Measurements from ENCODE around the gene KTN1.
A peak's percentile ranks its signal among the peaks of the same experiment; 100 is the strongest.

KTN1 gene

GRCh38 chr14:55715889-55716288, 135.9 kb downstream of the KTN1 start:
- no peak for DNase-seq (ENCODE audit: low spot score)

DNA sequence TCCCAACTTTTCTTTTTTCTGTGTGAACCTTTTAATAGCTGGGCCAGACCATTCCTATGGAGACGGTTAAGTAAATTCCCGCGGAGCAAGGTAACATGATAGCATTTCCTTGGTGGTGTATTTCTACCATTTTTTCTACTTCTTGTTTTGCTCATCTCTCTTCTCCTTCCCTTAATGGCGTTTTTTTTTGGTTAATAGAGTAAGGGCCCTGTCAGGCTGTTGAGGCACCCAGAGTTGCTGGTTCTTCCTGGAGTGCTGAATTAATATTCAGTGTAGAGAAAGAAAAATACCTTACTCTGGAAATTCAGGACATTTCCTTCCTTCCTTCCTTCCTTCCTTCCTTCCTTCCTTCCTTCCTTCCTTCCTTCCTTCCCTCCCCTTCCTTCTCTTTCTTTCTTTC, 137.6 kb downstream of the KTN1 start:
- DNase-seq (ENCODE audit: low spot score) = no peak

GRCh38 chr14:55718551-55718950, 138.5 kb downstream of the KTN1 start:
- DNase-seq (ENCODE audit: low spot score) = no peak

GRCh38 chr14:55720796-55721195, 140.8 kb downstream of the KTN1 start:
- DNase-seq (ENCODE audit: low spot score) = no peak

DNA sequence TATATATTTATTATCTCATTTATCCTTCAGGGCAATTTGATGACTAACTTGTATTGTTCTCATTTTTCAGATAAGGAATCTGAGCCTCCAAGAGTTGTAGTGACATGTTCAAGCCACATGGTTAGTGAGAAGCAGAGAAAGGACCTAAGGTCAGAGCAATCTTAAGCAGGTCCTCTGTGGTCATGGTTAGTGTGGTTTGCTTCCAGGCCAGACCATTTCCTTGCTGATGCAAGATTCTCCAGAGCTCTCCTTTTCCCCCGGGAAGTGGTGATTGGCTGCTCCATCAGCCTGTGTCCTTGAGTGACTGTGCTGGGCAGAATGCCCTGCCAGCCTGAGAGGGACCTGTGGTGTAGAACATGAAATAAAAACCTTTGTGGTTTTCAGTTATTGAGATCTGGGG, 141.3 kb downstream of the KTN1 start:
- no peak for DNase-seq (ENCODE audit: low spot score)

DNA sequence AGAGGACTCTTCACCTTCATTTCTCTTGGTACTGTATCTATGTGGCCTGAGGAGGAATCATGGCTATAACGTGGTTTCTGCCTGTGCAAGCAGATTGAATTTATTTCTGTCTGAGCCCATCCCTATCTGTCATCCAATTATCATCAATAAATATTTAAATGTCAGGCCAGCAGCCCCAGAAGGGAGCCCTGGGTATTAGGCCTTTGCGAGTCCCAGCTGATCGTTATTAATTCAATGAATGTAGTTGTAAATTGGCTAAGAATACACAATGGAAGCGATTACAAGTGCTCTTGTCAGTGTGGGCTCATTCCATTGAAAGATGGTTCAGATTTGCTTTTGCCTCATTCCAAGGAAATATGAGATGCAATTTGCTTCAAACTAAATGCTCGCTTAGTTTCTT, 142.0 kb downstream of the KTN1 start:
- DNase-seq (ENCODE audit: low spot score) = no peak

- DNase-seq (ENCODE audit: low spot score) = no peak
Observed at GRCh38 chr14:55724736-55725135, 144.7 kb downstream of the KTN1 start.

DNA sequence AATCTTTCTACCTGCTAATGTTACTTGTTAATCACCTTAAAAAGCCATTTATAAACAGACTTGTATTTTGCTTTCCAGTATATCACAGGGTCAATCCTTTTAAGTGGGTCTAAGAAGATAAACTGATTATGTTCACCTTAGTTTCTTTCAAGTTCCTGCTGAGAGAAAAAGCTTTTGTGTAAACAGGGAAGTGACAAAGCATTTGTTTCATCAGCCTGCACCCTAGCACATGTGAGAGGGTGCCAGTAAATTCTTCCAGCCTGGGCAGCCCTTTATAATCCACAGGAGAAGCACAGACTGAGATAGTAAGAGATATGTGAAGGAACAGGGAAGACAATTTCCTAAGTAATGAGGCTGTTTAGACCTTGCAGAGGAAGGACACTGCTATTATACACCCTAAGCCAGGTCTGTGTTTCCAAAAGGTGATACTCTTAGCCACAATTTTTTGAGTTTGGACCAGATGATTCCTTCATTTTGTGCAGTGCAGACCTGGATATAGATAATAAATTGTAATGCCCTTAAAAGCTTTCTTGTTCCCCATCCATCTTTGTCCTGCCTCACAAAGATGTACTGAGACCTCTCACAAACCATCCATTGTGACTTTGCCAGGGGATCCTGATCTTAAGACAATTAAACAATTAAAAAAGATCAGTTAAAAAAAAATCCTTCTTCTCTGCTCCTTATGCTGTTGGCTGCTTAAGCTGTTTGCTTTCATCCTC, 150.7 kb downstream of the KTN1 start:
- DNase-seq (ENCODE audit: low spot score) = no peak

DNA sequence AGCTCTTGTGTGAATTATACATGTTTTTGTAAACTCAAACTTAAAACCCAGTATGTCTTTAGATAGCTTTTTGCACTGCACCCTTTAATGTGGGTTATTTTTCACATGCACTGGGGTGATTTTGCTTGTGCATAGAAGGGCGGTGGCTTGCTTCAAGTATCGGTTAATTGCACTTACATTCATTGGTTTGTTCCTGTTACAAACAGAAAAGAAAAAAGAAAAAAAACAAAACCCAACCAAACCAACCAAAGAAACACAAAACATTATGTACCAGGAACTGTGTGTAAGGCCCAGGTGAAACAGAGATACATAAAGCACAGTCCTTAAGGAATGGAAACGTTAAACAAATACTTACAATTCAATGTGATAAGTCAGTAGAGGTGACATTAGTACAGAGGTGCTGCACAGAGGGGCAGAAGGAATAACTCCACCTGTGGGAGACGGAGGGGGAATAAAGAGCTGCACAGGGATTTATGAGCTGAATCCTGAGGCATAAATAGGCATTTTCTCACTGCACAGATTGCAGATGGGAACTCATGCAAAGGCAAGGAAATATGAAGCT, 151.4 kb downstream of the KTN1 start:
- DNase-seq (ENCODE audit: low spot score) = no peak

GRCh38 chr14:55731881-55732498, 152.0 kb downstream of the KTN1 start:
- DNase-seq (ENCODE audit: low spot score) = peak; percentile 55

DNA sequence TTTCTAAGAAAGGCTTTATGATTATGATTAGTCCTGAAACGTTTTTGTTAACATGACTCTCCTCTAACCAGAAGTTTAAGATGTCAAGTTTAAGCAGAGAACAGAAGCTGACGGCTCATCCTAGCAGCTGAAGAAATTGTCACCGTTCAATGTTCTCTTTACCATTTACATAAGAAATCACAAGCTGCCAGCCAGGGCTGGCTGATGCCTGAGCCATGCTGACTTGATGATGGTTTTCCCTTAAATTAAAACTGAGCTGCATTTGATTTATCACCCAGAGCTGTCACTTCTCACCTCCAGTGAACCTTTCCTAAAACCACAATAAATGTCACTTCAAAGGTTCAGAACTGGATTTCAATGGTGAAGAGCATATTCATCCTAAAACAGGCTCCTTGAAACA, 153.6 kb downstream of the KTN1 start:
- no peak for DNase-seq (ENCODE audit: low spot score)
